CD14-positive monocyte (primary cell): Measurements from ENCODE around the gene USP44. TPM values are rescaled to one million over a fixed set of nuclear protein-coding genes. Genes with fewer than 3 reads are reported as not detected.

Source experiments
- DNase-seq, 3 donors: peaks; one replicate each; pipeline ENCODE4 v3.0.0-alpha.2; 2011 to 2022
- H2AFZ ChIP-seq: 2 replicates; pipeline ENCODE4 v1.6.0; 2012; ENCODE audit warnings: mild to moderate bottlenecking, low read depth, low read length, inconsistent platforms; ENCODE audit not compliant: insufficient read depth, poor library complexity, severe bottlenecking
- H3K27ac ChIP-seq, 2 donors: 1 replicate in 1 of 2; 2 replicates in 1 of 2; pipeline ENCODE4 v1.5.1; 2012 to 2013; ENCODE audit warnings: low read length in 2 of 2, control low read depth in 1 of 2, inconsistent platforms in 1 of 2, low read depth in 1 of 2, mild to moderate bottlenecking in 1 of 2
- H3K27me3 ChIP-seq, 2 donors: one replicate each; pipeline versions ENCODE4 v1.6.0 to v1.6.1; 2011 to 2013; ENCODE audit warnings: low read length in 2 of 2; ENCODE audit not compliant: control insufficient read depth in 2 of 2, insufficient read depth in 2 of 2
- H3K36me3 ChIP-seq, 2 donors: replicated peaks in 1 of 2; 1 replicate in 1 of 2; 2 replicates in 1 of 2; pipeline versions ENCODE4 v1.5.1 to v1.6.1; 2012 to 2013; ENCODE audit warnings: low read length in 2 of 2, control low read depth in 1 of 2, inconsistent platforms in 1 of 2, mild to moderate bottlenecking in 1 of 2; ENCODE audit not compliant: insufficient read depth in 2 of 2, control insufficient read depth in 1 of 2
- H3K4me1 ChIP-seq, 2 donors: 1 replicate in 1 of 2; 2 replicates in 1 of 2; pipeline versions ENCODE4 v1.5.1 to v1.6.1; 2012 to 2013; ENCODE audit warnings: low read length in 2 of 2, control low read depth in 1 of 2, inconsistent platforms in 1 of 2, mild to moderate bottlenecking in 1 of 2, moderate library complexity in 1 of 2; ENCODE audit not compliant: insufficient read depth in 2 of 2, control insufficient read depth in 1 of 2
- H3K4me2 ChIP-seq: replicated peaks from 2 replicates; pipeline ENCODE3; 2012; ENCODE audit warnings: low read length, moderate library complexity, mild to moderate bottlenecking; ENCODE audit not compliant: poor library complexity, severe bottlenecking; ENCODE audit errors: extremely low read depth
- H3K4me3 ChIP-seq, 3 experiments: fragments of 200-600 bp in 1 of 3; sonication (generic) in 1 of 3; replicated peaks in 1 of 3; 1 replicate in 2 of 3; 2 replicates in 1 of 3; pipeline ENCODE4 v1.5.1; 2011 to 2013; ENCODE audit warnings: low read length in 3 of 3, mild to moderate bottlenecking in 3 of 3, control low read depth in 2 of 3, low read depth in 2 of 3, inconsistent platforms in 1 of 3, moderate library complexity in 1 of 3
- H3K79me2 ChIP-seq: 2 replicates; pipeline ENCODE4 v1.6.0; 2012; ENCODE audit warnings: mild to moderate bottlenecking, control low read depth, inconsistent platforms, low read length, moderate library complexity; ENCODE audit not compliant: insufficient read depth
- H3K9ac ChIP-seq: 2 replicates; pipeline ENCODE4 v1.6.0; 2017; ENCODE audit warnings: low read length, mild to moderate bottlenecking; ENCODE audit not compliant: insufficient read depth, poor library complexity, severe bottlenecking
- H3K9me3 ChIP-seq, 2 donors: replicated peaks in 1 of 2; 1 replicate in 1 of 2; 2 replicates in 1 of 2; pipeline versions ENCODE4 v1.5.1 to v1.6.1; 2012 to 2013; ENCODE audit warnings: low read length in 2 of 2, control low read depth in 1 of 2; ENCODE audit not compliant: control insufficient read depth in 1 of 2, insufficient read depth in 1 of 2
- H4K20me1 ChIP-seq: 2 replicates; pipeline ENCODE4 v1.6.0; 2012; ENCODE audit warnings: mild to moderate bottlenecking, low read length, control low read depth, moderate library complexity; ENCODE audit not compliant: insufficient read depth
- H3K27ac Mint-ChIP-seq, 7 donors: one replicate each; pipeline ENCODE4 v1.8.0; 2020; ENCODE audit warnings: mild to moderate bottlenecking in 7 of 7, mixed read lengths in 7 of 7, moderate library complexity in 6 of 7, inconsistent platforms in 2 of 7
- H3K27me3 Mint-ChIP-seq, 3 donors: one replicate each; pipeline ENCODE4 v1.8.0; 2021 to 2022; ENCODE audit warnings: low read depth in 3 of 3, mild to moderate bottlenecking in 3 of 3, mixed read lengths in 3 of 3, moderate library complexity in 3 of 3, inconsistent platforms in 1 of 3
- H3K36me3 Mint-ChIP-seq, 2 donors: one replicate each; pipeline ENCODE4 v1.8.0; 2020; ENCODE audit warnings: mixed read lengths in 2 of 2, inconsistent platforms in 1 of 2, mild to moderate bottlenecking in 1 of 2
- H3K4me1 Mint-ChIP-seq: one replicate; pipeline ENCODE4 v1.8.0; 2020; ENCODE audit warnings: mild to moderate bottlenecking, mixed read lengths
- H3K4me3 Mint-ChIP-seq, 2 donors: one replicate each; pipeline ENCODE4 v1.8.0; 2020; ENCODE audit warnings: mild to moderate bottlenecking in 2 of 2, mixed read lengths in 2 of 2, moderate library complexity in 1 of 2
- H3K9me3 Mint-ChIP-seq, 7 donors: one replicate each; pipeline ENCODE4 v1.8.0; 2020 to 2022; ENCODE audit warnings: mixed read lengths in 7 of 7, mild to moderate bottlenecking in 6 of 7, moderate library complexity in 6 of 7, inconsistent platforms in 2 of 7
- CTCF ChIP-seq: fragments of 200-600 bp; IDR thresholded peaks from one replicate; pipeline ENCODE4 v1.8.0; 2022; ENCODE audit warnings: antibody characterized with exemption, mild to moderate bottlenecking
- WGBS: methylation state at CpG from one replicate; pipeline ENCODE4 v1.1.5; 2013; ENCODE audit warnings: missing lambda C conversion rate; ENCODE audit not compliant: insufficient coverage; 5-methylcytosine and 5-hydroxymethylcytosine counted together
- intact Hi-C, 2 donors: fragments of 100-400 bp; cut with micrococcal nuclease; formaldehyde crosslinking; loops; one replicate each; pipeline versions ENCODE4 v1.15.0 to v1.15.1; 2023
- polyA plus RNA-seq, 3 donors: library from polyadenylated mRNA; depleted of rRNA in 1 of 3; unstranded in 2 of 3; stranded (reverse) in 1 of 3; fragments of 300-500 nt in 2 of 3; fragments of >200 nt in 1 of 3; fragmentation: Illumina TruSeq in 2 of 3; gene quantifications; 1 replicate in 2 of 3; 2 replicates in 1 of 3; pipeline ENCODE4 v1.2.3, GENCODE V29; 2012 to 2021

USP44 gene
- polyA plus RNA-seq, 3 donors = 0.12 to 0.13 TPM; not detected in 1

GRCh38 chr12:95593266-95593871 lies 42.1 kb upstream of the USP44 start:
- Histone ChIP-seq H2AFZ (no peak overlapping the region), H4K20me1 (no peaks in the 10 kb centered on the region), H3K4me2 (no peak overlapping the region), H3K36me3 (no peaks in the 10 kb centered on the region), H3K27me3 (no peaks in the 10 kb centered on the region), H3K9me3 (no peaks in the 10 kb centered on the region), H3K27ac (no peak overlapping the region), H3K4me1 (no peaks in the 10 kb centered on the region), H3K9ac (no peak overlapping the region), H3K79me2 (no peaks in the 10 kb centered on the region), H3K4me3 (no peak overlapping the region)
- Mint-ChIP-seq H3K27me3 (peaks cover 0 to 9% (median 5%) of the 10 kb centered on the region in 3 donors), H3K9me3 (peaks cover 0 to 2% (median 0%) of the 10 kb centered on the region in 7 donors), H3K27ac (no peak overlapping the region), H3K4me1 (peaks cover 2% of the 10 kb centered on the region), H3K36me3 (no peaks in the 10 kb centered on the region), H3K4me3 (no peak overlapping the region)
- 92% methylated on average over 4 of the region's 7 CpGs for WGBS
- no peak for DNase-seq
- no peak for TF ChIP-seq CTCF
- intact Hi-C loops = no loop called here

- H3K4me1 ChIP-seq = no peaks in the 10 kb centered on the region
- intact Hi-C loops = no loop called here
- H3K79me2 ChIP-seq = no peaks in the 10 kb centered on the region
- Mint-ChIP-seq H3K27me3 (peaks cover 2 to 19% (median 4%) of the 10 kb centered on the region in 3 donors), H3K9me3 (peaks cover 0 to 2% (median 0%) of the 10 kb centered on the region in 7 donors), H3K36me3 (no peaks in the 10 kb centered on the region), H3K4me1 (peaks cover 2% of the 10 kb centered on the region), H3K27ac (peak overlapping the region in 1 of 7 donors; percentile 29), H3K4me3 (no peak overlapping the region)
- H2AFZ ChIP-seq = no peak overlapping the region
- no peak overlapping the region for H3K4me2 ChIP-seq
- no peak overlapping the region for H3K4me3 ChIP-seq
- no peak for TF ChIP-seq CTCF
- no peaks in the 10 kb centered on the region for H3K36me3 ChIP-seq
- H3K27me3 ChIP-seq = no peaks in the 10 kb centered on the region
- DNase-seq = no peak
- no peak overlapping the region for H3K27ac ChIP-seq
- H3K9me3 ChIP-seq = no peaks in the 10 kb centered on the region
- no peak overlapping the region for H3K9ac ChIP-seq
- no peaks in the 10 kb centered on the region for H4K20me1 ChIP-seq
- 0% methylated on average over 1 of the region's 2 CpGs for WGBS
Measured at GRCh38 chr12:95591731-95592130, 40.5 kb upstream of the USP44 start.
